A549 (cell line): Measurements from ENCODE around the gene ZNF618.

Source experiments
- ESRRA ChIP-seq: fragments of 150-350 bp; IDR thresholded peaks from 2 replicates; pipeline ENCODE4 v1.6.1; 2014; ENCODE audit warnings: mild to moderate bottlenecking, low read length, borderline replicate concordance
- RNF2 ChIP-seq: fragments of 200-600 bp; sonication (generic); IDR thresholded peaks from 2 replicates; pipeline ENCODE4 v1.6.1; 2016; ENCODE audit warnings: low read depth, mild to moderate bottlenecking, antibody characterized with exemption, moderate library complexity, borderline replicate concordance
- TF ChIP-seq, protein P1 (sequence below): fragments of >200 bp; sonication (Bioruptor Twin); formaldehyde crosslinking; IDR thresholded peaks from 3 replicates; pipeline ENCODE4 v1.5.1; 2016

DNA sequence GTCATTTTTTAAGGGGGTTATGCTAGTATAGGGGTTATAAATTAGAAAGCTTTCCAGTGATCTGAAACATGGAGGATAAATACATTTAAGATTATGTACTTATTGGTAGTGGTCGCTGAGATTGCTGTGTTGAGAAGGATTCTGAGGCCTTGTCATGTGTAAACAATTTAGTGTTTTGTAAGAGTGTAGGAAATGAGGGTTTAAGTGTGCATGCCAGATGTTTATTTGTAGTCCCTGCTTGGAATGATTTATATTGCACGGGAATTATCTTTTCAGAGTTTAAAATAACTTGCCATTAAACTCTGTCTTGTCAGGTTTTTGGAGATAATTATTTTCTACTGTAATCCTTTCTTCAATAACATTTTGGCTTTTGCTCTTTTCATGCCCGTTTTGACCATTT, 19.4 kb downstream of the ZNF618 start:
- TF ChIP-seq RNF2: no peak
- TF ChIP-seq, protein P1, sequence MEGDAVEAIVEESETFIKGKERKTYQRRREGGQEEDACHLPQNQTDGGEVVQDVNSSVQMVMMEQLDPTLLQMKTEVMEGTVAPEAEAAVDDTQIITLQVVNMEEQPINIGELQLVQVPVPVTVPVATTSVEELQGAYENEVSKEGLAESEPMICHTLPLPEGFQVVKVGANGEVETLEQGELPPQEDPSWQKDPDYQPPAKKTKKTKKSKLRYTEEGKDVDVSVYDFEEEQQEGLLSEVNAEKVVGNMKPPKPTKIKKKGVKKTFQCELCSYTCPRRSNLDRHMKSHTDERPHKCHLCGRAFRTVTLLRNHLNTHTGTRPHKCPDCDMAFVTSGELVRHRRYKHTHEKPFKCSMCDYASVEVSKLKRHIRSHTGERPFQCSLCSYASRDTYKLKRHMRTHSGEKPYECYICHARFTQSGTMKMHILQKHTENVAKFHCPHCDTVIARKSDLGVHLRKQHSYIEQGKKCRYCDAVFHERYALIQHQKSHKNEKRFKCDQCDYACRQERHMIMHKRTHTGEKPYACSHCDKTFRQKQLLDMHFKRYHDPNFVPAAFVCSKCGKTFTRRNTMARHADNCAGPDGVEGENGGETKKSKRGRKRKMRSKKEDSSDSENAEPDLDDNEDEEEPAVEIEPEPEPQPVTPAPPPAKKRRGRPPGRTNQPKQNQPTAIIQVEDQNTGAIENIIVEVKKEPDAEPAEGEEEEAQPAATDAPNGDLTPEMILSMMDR: no peak
- no peak for TF ChIP-seq ESRRA
